HepG2 (cell line): ENCODE results near the gene ACTN3. TPM values are rescaled to one million over a fixed set of nuclear protein-coding genes. Genes with fewer than 3 reads are reported as not detected.
A peak's percentile ranks its signal among the peaks of the same experiment; 100 is the strongest.

Source experiments
- AKNA ChIP-seq: sonication (generic); formaldehyde crosslinking; IDR thresholded peaks from 2 replicates; pipeline ENCODE4 v1.4.0; 2020; ENCODE audit warnings: missing genetic modification reagents, borderline replicate concordance
- DZIP1 ChIP-seq: sonication (generic); formaldehyde crosslinking; IDR thresholded peaks from 2 replicates; pipeline ENCODE4 v1.5.0; 2020; ENCODE audit warnings: mild to moderate bottlenecking, missing genetic modification reagents
- HNRNPL ChIP-seq: fragments of 200-400 bp; formaldehyde crosslinking; IDR thresholded peaks from 2 replicates; pipeline ENCODE4 v1.6.1; 2017; ENCODE audit warnings: mild to moderate bottlenecking, low read depth, low read length
- RARA ChIP-seq: IDR thresholded peaks from 2 replicates; pipeline ENCODE4 v1.6.1; 2016; ENCODE audit warnings: missing genetic modification reagents, missing compliant biosample characterization
- SP2 ChIP-seq: sonication (generic); formaldehyde crosslinking; IDR thresholded peaks from 2 replicates; pipeline ENCODE4 v1.5.1; 2020; ENCODE audit warnings: mild to moderate bottlenecking, missing genetic modification reagents
- ZFY ChIP-seq: sonication (generic); formaldehyde crosslinking; IDR thresholded peaks from 2 replicates; pipeline ENCODE4 v1.4.0; 2020; ENCODE audit warnings: missing genetic modification reagents
- ZIK1 ChIP-seq: sonication (generic); formaldehyde crosslinking; IDR thresholded peaks from 2 replicates; pipeline ENCODE4 v1.5.0; 2020; ENCODE audit warnings: mild to moderate bottlenecking, low read depth, missing genetic modification reagents, borderline replicate concordance
- ZNF574 ChIP-seq: sonication (generic); formaldehyde crosslinking; IDR thresholded peaks from 2 replicates; pipeline ENCODE4 v1.4.0; 2020; ENCODE audit warnings: missing genetic modification reagents
- ZNF639 ChIP-seq: conservative IDR thresholded peaks from 2 replicates; pipeline ENCODE4 v1.6.1; 2018; ENCODE audit warnings: missing genetic modification reagents
- ZNF772 ChIP-seq: sonication (generic); formaldehyde crosslinking; IDR thresholded peaks from 2 replicates; pipeline ENCODE4 v1.5.0; 2020; ENCODE audit warnings: mild to moderate bottlenecking, missing genetic modification reagents
- polyA plus RNA-seq, 8 experiments: library from polyadenylated mRNA; depleted of rRNA in 3 of 8; stranded (reverse) in 7 of 8; unstranded in 1 of 8; fragments of >200 nt; fragmentation: Illumina TruSeq in 4 of 8; extraction: Trizol in 4 of 8; gene quantifications; 2 replicates each; pipeline versions ENCODE4 v1.2.1 to v1.2.3, GENCODE V29; 2011 to 2016; ENCODE audit warnings: low read depth in 4 of 8, missing spikeins in 1 of 8, mixed read lengths in 1 of 8; ENCODE audit not compliant: insufficient read depth in 1 of 8
- total RNA-seq, 5 experiments: library from RNA; depleted of rRNA; stranded (reverse); fragments of >200 nt; fragmentation: Illumina TruSeq; extraction: Trizol; gene quantifications; 2 replicates each; pipeline ENCODE4 v1.2.3, GENCODE V29; 2016; ENCODE audit warnings: low read depth in 1 of 5

Gene ACTN3
- total and polyA plus RNA-seq, 2 of the 13 experiments (the other 11 are each of a cell fraction or from before 2014, with no cell fraction given), result 0.04 to 0.09 TPM

- TF ChIP-seq DZIP1 (CRISPR knock-in tag) (no peak), AKNA (CRISPR knock-in tag) (no peak), RARA (CRISPR knock-in tag) (no peak; the same call in 1 of the 2 replicates), ZIK1 (CRISPR knock-in tag) (no peak), HNRNPL (peak; percentile 81; the same call in 1 of the 2 replicates), ZFY (CRISPR knock-in tag) (no peak), ZNF574 (CRISPR knock-in tag) (0 out of 2 replicates have a peak, but pooled peaks have one; percentile 15), ZNF772 (CRISPR knock-in tag) (no peak), ZNF639 (CRISPR knock-in tag) (no peak), SP2 (CRISPR knock-in tag) (no peak)
Observed at GRCh38 chr11:66607126-66607834, 60.6 kb downstream of the ACTN3 start (continued).
